Erythroblast (primary cell): ENCODE measurements around the gene CTAGE8.
"Not testable (repeated sequence)": the region's sequence is repeated elsewhere in the genome, so short reads cannot be mapped to it uniquely, and the experiment has no call there.

ENCODE experiments used
- GATA1 ChIP-seq: IDR thresholded peaks from 2 replicates; pipeline ENCODE4 v1.6.1; 2011; ENCODE audit warnings: low read depth, mild to moderate bottlenecking, control low read depth, low read length, moderate library complexity
- POLR2A ChIP-seq: IDR thresholded peaks from 2 replicates; pipeline ENCODE4 v1.6.1; 2011; ENCODE audit warnings: mild to moderate bottlenecking, low read length

DNA sequence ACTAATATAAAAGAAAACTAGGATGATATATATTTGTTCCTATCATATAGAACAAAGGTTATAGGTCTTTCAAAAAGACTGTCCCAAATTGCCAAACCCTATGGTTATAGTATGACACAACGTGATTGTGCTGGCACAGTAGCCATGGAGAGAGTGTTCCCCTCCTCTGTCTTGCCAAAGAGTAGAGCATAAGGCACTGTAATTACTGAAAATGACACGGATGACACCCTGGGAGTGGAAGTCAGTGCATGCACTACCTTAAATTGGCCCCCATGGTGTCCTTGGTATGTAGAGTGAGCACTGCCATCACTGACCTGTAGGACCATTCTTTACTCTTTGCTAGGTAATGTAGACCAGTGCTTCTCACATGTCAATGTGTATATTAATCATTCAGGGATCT, 36.1 kb upstream of the CTAGE8 start:
- not testable (repeated sequence) for TF ChIP-seq POLR2A, GATA1
